HepG2 (cell line): ENCODE measurements around the gene ACSM3.

Experiments
- ATF7 ChIP-seq, 2 experiments: fragments of 450-650 bp in 1 of 2; sonication (generic) in 1 of 2; formaldehyde crosslinking in 1 of 2; IDR thresholded peaks; 2 replicates each; pipeline versions ENCODE4 v1.4.0 to v1.6.1; 2016 to 2020; ENCODE audit warnings: antibody characterized with exemption in 1 of 2, mild to moderate bottlenecking in 1 of 2, missing genetic modification reagents in 1 of 2
- CTCF ChIP-seq: sonication (generic); formaldehyde crosslinking; IDR thresholded peaks from 2 replicates; pipeline ENCODE4 v1.5.0; 2020; ENCODE audit warnings: mild to moderate bottlenecking, missing genetic modification reagents, moderate library complexity
- EP300 ChIP-seq, 3 experiments: sonication (generic) in 1 of 3; formaldehyde crosslinking in 1 of 3; IDR thresholded peaks; 2 replicates each; pipeline versions ENCODE4 v1.5.1 to v1.6.1; 2011 to 2020; ENCODE audit warnings: low read depth in 2 of 3, low read length in 2 of 3, borderline replicate concordance in 1 of 3, improper control_type of control experiment in 1 of 3, mild to moderate bottlenecking in 1 of 3, missing genetic modification reagents in 1 of 3, moderate library complexity in 1 of 3
- ESRRA ChIP-seq: sonication (generic); formaldehyde crosslinking; IDR thresholded peaks from 2 replicates; pipeline ENCODE4 v1.5.1; 2020; ENCODE audit warnings: mild to moderate bottlenecking, low read depth, missing genetic modification reagents
- POLR2A ChIP-seq, 2 experiments: IDR thresholded peaks; 2 replicates each; pipeline ENCODE4 v1.6.1; 2011; ENCODE audit warnings: low read depth in 2 of 2, low read length in 2 of 2, mild to moderate bottlenecking in 1 of 2, moderate library complexity in 1 of 2; ENCODE audit not compliant: insufficient read depth in 1 of 2
- POLR2AphosphoS2 ChIP-seq: IDR thresholded peaks from 2 replicates; pipeline ENCODE4 v1.6.1; 2011; ENCODE audit warnings: low read depth, low read length, improper control_type of control experiment

- TF ChIP-seq ATF7 (IDR thresholded peaks at IDR 0.05) (no peak), ATF7 (CRISPR knock-in tag; IDR thresholded peaks at IDR 0.05) (no peak), ESRRA (CRISPR knock-in tag) (no peak), EP300 (IDR thresholded peaks at IDR 0.05; ENCODE audit: low read depth in 2 of 2, low read length in 2 of 2) (no peak), EP300 (CRISPR knock-in tag; IDR thresholded peaks at IDR 0.05; ENCODE audit: borderline replicate concordance) (no peak), POLR2AphosphoS2 (no peak), CTCF (CRISPR knock-in tag) (no peak), POLR2A (IDR thresholded peaks at IDR 0.05; ENCODE audit: insufficient read depth in 1 of 2, low read depth in 2 of 2, low read length in 2 of 2) (no peak)
These were observed 48.1 kb downstream of the ACSM3 start for GRCh38 chr16:20811889-20812439.
